GM10847 (cell line): ENCODE results near the gene FUBP3.

Source experiments
- POLR2A ChIP-seq: IDR thresholded peaks from 2 replicates; pipeline ENCODE4 v1.6.1; 2011; ENCODE audit not compliant: insufficient read length; ENCODE audit errors: extremely low read depth

FUBP3 gene

GRCh38 chr9:130610862-130611707 is 31.7 kb downstream of the FUBP3 start:
- TF ChIP-seq POLR2A = no peak

DNA sequence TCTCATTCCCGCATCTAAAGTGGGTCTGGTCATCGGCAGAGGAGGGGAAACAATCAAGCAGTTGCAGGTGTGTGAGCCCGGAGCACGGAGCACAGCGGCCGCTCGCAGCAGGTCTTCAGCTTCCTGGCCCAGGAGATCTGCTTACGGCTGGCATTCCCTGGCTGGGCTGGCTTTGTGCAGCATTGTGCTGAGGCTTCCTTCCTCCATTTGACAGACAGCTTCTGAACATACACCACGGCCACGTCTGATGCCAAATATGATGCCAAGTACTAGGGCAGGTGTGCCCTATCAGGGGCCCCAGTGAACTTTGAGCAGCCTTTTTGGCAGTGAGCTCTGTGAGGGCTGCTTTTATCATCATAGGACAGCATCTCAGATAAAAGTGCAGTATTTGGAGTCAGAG is 37.1 kb downstream of the FUBP3 start:
- no peak for TF ChIP-seq POLR2A

- no peak for TF ChIP-seq POLR2A
These were observed 44.1 kb downstream of the FUBP3 start for GRCh38 chr9:130623466-130623865.

GRCh38 chr9:130624154-130624553 is 44.8 kb downstream of the FUBP3 start:
- TF ChIP-seq POLR2A = no peak

DNA sequence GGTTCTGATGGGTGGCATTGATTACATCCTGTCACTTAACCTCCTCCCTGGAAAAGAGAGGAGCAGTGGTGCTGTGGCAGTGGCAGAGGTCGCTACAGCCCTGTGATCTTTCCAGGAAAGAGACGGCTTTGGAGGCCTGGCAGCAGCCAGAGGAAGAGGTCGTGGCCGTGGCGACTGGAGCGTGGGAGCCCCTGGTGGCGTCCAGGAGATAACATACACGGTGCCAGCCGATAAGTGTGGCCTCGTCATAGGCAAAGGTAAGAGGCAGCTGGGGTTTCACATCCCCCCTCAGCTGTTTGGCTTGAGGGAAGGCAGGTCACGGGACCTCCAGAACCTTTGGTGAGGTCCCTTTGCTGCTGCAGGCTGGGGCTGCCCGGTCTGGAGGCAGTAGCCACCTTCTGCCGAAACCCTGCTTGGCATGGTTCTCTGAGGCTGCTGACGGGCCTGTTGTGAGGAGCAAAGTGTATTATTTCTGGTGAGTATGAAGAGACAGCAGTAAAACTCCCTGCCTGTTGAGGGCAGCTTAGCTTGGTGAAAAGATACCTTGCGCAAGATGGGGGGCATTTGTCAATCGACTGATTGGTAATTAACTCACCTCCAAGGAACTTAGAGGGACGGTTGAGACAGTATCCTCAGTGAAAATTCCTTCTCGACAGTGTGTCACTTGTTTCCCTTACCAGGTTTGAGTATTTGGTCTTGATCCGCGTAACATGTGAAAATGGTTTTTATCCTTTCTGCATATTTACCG is 47.0 kb downstream of the FUBP3 start:
- TF ChIP-seq POLR2A = no peak

GRCh38 chr9:130627051-130627450 is 47.7 kb downstream of the FUBP3 start:
- TF ChIP-seq POLR2A = no peak

DNA sequence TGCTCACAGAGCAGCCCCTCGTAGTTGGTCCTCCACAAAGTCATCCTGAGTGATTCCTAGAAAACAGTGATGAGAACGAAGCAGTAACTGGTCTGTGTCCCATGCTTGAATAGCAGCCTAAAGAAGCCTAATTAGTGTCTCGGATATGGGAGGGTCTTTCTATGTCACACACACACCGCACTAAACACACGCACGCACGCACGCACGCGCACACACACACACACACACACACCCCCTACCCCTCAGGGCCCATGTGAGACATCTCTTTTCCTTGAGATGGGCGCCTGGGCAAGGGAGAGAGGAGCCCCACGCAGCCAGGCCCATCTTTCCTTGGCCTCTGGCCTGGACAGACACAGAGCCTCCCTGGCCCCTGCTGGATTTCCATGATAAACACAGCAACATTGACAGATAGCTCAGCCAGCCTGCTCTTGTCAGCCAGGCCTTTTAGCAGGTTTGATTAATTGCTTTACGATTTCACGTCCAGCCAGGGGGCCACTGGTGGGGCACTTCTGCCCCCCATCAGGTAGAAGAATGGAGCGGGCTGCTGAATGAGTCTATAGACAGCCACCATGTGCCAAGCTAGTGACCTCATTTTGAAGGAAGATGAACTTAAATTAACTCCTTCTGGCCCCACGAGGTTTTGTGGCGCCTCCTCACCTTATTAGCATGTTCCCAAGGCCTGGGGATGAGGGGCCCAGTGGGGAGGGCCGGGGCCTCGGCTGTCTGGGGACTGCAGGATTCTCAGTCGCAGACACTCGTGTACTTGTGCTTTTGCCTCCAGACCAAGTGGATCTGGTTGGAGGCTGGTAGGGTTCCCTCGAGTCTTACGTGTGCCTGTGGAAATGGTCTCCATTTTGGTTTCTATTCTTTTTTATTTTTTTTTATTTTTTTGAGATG is 48.8 kb downstream of the FUBP3 start:
- no peak for TF ChIP-seq POLR2A

- no peak for TF ChIP-seq POLR2A
These were observed 50.2 kb downstream of the FUBP3 start for GRCh38 chr9:130629443-130630070.

GRCh38 chr9:130630071-130630450 is 50.7 kb downstream of the FUBP3 start:
- TF ChIP-seq POLR2A = no peak

- no peak for TF ChIP-seq POLR2A
These were observed 51.3 kb downstream of the FUBP3 start for GRCh38 chr9:130630506-130631330.

GRCh38 chr9:130631331-130632080 is 52.1 kb downstream of the FUBP3 start:
- TF ChIP-seq POLR2A = no peak

GRCh38 chr9:130632081-130632710 is 52.8 kb downstream of the FUBP3 start:
- no peak for TF ChIP-seq POLR2A

DNA sequence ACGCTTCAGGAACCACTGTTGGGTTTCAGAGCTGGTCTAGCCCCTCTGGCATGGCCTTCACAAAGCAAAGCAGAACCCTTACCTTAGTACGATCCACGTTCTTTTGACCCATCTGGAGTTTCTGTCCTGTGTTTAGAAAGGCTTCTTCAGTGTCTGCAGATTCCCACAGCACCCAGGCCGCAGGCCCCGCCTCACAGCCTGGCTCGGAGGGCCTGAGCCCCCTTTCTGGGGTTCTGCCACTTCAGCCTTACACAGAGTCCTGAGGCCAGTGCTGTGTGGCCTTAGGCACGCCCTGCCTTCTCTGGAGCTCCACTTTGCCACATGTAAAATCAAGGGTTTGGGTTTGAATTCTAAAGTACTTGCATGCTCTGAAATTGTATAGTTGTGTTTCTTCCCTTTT is 53.5 kb downstream of the FUBP3 start:
- no peak for TF ChIP-seq POLR2A
